GM19035 (cell line): ENCODE results near the gene CEP112.

Experiments used
- ATAC-seq: cut with Tn5 transposase; IDR thresholded peaks from one replicate; pipeline ENCODE4 v1.9.1; 2021; ENCODE audit not compliant: unreplicated experiment

The CEP112 gene

DNA sequence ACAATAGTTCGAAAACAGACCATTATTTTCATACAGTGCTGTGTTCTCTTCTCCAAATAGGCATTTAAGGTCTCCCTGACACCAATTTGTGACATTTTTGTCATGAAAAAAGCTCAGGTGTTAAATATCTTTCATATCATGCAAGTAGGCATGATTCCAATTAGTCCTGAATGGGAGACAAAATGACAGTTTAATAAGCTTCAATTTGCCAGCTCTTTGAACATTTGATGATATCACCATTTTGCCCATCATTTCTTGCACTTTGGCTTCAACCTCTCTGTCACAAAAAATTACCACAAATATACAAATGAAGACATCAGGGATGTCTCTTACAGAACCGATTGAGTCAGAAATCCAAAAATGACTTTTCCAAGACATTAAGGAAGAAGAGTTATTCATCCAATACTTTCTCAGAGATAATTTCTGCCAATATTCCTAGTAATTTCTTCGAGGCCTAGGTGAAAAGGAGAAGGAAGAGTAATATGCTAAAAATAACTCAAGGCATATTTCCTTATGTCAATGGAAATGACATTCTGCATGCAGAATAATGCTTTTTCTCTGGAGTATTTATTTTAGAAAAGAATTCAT, 298.1 kb downstream of the CEP112 start:
- no peak for ATAC-seq

DNA sequence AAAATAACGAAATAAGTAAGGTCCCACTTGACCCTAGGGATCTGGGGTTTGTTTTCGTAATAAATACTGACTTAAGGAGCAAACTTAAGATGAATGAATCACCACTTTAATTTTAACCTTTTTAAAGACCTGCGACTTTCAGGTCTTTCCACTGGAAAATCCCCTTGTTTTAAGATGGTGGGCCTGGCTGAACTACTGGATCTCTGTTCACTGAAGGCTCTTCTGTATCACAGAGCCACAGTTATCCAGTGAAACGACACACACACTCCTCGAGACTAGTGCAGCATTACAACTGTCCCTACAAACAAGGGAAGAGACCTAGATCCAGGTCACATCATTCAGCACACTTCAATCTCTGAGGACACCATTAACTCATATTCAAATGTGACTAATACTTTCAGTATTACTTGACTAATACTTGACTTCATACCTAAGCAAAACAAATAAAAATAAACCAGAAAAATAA, 299.0 kb downstream of the CEP112 start:
- peak; percentile 63 for ATAC-seq

DNA sequence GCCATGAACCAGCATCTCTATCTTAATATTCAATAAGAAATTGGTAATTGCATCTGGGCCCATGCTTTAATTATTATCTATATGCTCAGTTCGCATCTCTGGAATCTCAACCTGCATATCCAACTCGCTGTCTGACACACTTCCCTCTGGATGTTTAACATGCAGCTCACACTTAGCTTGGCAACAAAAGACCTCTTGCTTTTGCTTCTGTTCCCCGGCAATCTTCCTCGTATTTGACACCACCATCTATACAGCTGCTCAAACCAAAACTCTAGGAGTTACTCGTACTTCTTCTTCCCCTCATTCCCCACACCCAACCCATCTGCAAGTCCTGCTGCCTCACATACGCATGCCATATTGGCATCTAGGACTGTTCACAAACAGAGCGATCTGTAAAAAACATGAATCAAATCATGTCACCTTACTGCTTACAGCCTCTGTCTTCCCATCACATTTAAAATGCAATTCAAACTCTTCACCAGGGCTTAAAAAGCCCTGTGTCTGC, 300.6 kb downstream of the CEP112 start:
- no peak for ATAC-seq

DNA sequence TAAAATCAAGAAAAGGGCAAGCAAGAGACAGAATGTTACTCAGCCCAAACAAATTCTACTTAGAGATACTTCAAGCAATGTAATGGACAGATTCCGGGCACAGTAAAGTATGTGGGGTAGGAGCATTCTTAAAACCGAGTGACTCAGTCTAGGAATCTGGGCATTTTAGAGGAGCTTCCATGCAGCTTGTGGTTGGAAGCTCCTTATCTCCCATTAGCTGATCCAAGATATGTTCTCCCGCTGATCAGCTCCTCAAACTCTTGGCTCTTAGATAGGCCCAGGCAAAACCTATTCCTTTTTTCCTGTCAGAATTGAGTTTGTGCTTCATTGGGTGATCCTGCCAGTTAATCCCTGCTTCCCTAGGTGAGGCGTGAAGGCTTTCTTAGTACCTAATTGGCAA, 303.3 kb downstream of the CEP112 start:
- no peak for ATAC-seq

DNA sequence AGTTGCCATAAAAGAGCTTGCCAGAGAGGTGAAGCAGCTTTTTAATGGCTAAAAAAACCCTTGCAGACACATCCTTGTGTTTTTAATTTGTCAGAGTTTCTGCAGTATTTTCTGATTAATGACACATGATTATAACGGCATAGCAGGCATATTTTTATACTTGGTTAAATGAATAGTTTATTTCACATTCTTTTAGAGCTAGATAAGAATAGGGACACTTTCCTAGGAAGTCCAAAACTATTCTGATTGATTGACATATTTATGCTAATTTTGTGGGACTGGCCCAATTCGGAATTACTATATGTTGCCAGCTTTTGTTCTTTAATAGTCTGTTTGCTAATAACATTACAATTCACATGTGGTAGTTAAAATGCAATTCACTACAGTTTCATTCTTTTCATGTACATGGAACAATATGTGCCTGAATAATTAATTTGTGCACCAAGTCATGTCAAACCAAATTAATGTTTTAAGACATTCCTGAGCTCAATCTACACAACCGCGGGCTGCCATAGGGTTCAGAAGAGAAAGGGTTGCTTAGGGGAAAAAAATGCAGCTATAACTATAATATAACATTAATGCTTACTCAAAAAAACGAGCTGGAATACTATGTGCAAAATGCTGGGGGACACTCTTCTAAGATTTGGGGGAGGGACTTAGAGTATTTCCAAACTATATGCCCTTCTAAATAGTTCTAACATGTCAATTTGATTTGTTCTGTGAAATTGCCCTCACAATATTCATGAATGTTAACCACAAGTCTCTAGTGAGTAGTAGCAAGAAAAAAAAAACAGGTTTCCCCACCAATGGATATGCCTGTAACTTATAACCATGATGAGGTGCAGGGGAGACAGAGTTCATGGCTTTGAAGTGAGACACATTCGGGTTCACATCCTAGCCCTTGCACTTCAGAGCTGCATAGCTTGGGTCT, 305.4 kb downstream of the CEP112 start:
- ATAC-seq = no peak

DNA sequence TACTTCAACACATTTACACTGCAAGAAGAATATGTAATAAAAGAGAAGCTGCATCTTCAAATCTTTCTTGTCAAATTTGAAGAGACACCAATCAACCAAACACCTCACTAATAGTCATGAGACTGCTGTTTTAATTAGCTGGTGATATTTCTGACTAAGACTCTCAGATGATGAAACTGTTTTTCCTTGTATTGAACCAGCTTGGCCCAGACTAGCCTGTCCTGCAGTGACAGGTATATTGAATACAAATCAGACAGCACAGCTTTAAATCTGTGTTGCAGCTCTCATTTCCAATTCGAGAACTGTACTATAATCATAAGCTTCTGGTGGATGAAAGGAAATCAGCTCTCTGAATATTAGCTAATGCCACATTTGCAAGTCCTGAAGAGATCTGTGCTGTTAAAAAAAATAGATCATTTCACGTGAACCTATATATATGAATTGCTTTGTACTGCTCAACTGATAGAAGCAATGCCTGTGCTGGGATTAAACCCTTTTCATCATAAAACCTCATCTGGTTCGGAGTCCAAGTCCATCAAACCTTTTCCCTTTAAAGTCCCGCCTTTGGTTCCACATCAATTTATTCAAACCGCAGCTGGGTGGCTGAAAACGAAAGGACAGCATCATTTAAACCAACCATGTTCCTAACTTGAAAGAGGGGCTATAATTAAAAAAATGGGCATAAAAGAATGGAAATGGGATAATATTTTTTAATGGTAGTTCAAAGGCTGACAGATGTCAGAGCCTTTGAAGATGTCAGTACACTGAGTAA, 306.2 kb downstream of the CEP112 start:
- no peak for ATAC-seq

DNA sequence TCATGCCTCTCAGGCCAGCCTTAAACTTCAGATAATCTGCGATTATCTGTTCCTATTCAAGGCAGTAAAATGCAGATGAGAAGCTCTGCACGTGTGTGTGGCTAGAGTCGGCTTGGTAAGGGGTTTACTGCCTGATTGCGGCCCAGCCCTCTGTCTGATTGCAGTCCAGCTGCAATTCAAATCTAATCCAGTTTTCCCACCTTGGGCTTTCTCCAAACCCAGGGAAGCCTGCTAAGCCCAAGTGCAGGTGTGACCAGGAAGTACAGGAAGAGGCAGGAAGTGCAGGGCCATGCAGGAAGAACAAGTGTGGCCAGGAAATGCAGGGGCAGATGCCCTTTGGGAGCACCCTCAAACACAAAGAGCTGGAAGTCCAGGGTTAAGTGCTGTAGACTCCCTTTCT, 314.9 kb downstream of the CEP112 start:
- ATAC-seq = no peak

DNA sequence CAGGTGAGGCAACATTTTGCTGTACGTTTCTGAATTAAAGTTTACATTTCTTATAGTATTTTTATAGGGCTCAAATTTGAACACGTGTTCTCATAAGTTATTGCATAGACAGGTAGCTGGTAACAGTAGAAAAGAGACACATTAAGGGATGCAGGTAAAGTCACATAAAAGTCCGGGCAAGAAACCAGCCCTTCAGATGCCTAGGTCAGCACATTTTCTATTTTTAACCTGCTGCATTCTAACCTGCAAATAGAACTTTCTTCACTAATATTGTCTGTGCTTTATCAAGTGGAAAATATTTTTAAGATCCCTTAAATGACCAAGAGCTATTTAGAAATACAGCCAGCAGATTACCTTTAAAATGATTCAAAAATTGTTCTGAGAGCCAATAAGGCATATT, 323.1 kb downstream of the CEP112 start:
- ATAC-seq = no peak

DNA sequence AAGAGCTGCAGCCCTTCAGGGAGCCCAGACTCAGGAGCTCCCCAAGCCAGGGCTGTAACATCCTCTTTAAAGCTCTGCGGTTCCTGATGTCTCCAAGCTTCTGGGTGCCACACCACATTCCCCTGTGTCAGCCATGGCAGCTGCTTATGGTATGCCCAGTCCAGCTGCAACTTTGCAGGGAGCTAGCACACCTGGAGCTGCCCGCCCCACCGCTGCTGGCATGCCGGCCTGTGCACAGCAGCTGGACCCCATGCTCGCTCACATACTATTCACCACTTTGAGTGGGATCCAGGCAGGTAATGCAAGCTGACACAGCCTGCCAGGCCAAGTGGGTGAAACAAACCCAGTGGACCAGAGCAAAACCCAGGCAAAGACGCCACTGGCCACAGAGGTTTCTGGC, 324.9 kb downstream of the CEP112 start:
- no peak for ATAC-seq

DNA sequence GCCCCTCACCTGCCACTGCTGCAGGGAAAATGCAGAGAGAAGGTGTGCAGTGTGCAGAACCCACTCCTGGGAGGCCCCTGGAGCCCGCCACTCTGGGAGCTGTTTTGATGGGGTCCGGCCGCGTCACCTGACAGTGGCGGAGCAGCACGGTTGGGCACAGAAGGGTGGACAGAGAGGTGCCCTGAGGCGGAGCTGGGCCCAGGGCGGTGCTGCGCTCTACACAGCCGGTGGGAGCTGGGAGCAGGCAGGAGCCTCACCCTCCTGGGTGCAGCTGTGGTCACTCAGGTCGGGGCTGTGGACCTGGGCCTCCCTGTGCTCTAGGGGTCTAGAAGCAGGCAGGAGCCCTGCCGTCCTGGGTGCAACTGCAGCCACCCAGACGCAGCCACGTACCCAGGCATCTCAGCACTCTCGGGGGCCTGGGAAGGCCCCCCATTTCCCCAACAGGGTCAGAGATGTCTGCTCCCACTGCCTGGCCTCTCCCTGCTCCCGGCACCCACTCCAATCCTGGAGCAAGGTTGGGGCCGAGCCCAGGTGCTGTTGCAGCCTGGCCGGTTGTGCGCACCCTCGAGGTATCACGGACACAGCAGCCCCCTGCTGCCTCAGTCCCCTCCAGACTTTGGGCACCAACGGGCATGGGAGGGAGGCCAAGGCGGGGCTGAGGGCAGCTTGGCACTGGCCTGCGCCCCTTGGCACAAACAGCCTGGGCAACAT, 326.1 kb downstream of the CEP112 start:
- ATAC-seq = no peak

DNA sequence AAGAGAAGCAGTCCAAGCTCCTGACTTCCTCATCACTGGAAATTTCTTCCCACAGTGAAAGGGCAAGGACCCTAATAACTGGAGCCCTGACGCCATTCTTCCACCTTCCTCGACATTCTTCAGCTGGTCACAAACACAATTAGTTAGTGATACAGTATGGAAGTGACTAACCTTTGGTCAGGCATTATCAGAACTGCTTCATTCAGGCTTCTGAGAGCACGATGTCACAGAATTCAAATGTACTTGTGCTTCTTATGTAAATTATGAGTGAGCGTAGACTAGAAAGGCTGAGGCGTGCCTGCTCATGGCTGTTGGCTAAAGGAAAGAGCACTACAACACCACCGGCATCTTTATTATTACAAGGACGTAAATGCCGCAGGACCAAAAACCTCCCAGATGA, 327.5 kb downstream of the CEP112 start:
- no peak for ATAC-seq

DNA sequence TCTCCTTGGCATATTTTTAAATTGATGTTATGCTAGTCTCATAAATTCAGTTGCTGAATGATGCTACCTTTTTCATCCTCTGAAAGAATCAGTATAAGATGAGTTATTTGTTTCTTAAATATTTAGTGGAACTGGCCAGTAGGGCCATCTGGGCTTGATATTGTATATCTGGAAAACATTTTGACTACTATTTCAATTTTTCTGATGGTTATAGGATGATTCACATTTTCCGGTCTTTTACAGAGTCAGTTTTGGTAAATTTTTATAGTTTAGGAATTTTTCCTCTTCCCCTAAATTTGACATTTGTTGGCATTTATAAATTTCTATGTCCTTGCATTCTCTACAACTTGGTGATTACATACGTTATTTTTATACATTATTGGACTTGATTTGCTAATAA, 334.2 kb downstream of the CEP112 start:
- no peak for ATAC-seq

DNA sequence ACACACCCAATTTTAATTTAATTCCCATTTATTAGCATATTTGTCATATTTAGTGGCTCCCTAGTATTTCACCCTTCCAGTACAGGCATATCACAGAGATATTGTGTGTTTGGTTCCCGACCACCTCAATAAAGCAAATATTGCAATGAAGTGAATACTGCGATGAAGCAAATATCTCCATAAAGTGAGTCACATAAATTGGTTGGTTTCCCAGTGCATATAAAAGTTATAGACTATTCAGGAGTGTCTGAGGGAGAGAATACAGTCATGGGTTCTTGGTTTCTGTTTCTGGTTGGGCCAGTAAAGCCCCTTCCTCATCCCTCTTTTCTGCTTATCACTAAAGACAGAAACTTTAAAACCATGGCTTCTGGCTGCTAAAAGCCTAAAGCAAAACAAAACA, 335.1 kb downstream of the CEP112 start:
- ATAC-seq = no peak

DNA sequence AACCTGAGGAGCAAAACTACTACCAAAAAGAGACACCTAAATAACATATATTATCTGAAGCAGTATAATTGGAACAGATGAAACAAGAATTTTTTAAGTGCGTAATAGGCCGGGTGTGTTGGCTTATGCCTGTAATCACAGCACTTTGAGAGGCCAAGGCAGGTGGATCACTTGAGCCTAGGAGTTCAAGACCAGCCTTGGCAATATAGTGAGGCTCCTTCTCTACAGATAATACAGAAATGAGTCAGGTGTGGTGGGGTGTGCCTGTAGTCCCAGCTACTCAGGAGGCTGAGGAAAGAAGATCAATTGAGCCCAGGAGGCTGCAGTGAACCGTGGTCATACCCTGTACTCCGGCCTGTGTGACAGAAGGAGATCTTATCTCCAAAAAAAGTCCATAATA, 336.3 kb downstream of the CEP112 start:
- ATAC-seq = no peak

DNA sequence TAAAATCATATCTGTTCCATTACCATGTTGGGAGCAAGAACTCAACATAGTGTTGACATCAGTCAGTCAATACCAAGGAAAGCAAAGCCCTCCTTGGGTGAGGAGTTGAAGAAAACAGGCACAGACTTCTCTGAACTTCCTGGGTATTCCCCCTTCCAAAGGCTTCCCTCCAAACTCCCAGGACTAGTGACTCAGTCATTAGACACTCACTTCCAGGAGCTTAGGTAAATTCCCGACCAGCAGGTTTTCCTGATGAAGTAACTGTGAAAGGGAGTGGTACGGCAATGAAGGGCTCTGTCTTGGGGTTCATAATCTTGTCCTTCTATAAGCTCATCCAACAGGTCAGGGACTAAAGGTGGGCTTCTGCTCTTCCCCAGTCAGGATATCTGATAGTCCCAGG, 336.7 kb downstream of the CEP112 start:
- ATAC-seq = no peak

DNA sequence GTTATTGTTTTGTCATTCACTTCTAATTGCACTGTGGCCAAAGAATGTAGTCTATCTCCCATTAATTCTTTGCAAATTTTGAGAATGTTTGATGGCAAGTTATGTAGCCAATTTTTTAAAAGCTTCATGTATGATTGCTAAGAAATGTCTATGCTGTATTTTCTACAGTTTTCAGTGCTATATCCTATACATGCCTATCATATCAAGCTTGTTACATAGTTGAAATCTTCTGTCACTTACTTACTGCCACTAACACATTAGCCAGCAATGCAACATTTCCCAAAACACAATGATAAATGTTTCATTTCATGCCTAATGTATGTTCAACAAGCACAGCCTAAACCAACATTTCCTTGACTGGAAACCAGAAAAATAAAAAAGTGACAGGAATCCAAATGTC, 338.1 kb downstream of the CEP112 start:
- ATAC-seq = no peak

DNA sequence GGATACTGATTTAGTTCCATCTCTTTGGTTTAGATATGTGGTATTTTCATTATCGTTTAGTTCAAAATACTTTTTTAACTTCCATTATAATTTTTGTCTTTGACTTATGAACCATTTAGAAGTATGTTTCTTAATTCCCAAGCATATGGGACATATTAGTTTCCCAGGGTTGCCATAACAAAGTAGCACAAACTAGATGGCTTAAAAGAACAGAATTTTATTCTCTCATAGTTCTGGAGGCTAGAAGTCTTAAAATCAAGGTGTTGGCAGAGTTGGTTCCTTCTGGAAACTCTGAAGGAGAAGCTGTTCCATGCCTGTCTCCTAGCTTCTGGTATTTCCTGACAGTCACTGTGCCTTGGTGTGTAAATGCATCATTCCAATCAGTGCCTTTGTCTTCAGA, 339.0 kb downstream of the CEP112 start:
- no peak for ATAC-seq

DNA sequence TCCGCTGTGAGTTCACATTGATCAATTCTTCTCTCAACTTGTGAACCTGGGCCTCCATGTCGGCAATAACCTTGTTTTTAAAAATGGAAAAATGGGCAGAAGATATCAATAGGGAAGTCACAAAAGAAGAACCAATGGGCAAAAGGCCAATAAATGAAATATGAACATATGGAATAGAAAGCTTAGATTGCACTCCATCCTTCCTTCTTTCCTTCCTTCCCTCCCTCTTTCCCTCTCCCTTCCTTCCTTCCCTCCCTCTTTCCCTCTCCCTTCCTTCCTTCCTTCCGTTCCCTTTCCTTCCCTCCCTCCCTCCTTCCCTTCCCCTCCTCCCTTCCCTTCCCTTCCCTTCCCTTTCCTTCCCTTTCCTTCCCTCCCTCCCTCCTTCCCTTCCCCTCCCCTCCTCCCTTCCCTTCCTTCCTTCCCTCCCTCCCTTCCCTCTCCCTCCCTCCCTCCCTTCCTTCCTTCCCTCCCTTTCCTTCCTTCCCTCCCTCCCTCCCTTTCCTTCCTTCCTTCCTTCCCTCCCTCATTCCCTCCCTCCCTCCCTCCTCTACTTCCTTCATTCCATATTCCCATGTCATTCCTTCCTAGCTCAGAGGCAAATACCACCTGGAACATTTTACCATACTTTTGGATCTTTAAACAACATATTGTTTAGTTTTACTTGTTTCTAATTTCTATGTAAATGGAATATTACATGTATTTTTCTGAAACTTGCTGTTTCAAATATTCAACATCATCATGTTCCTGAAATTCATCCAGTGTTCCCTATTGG, 339.8 kb downstream of the CEP112 start:
- no peak for ATAC-seq

DNA sequence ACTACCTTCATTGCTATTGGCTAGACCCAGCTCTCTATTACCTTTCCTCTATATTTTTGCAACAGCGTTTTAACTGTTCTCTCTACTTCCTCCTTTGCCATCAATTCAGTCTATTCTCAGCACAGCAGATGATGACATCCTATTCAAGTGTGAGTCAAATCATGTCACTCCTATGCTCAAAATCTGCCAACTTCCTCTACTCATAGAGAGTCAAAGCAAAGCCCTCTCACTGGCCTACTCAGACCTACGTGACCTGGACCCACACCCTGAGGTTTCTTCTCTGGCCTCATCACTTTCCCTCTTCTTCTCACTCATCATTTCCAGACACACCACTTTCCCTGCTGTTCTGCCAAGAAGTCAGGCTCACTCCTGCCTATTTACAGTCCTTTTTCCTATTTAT, 341.4 kb downstream of the CEP112 start:
- no peak for ATAC-seq

DNA sequence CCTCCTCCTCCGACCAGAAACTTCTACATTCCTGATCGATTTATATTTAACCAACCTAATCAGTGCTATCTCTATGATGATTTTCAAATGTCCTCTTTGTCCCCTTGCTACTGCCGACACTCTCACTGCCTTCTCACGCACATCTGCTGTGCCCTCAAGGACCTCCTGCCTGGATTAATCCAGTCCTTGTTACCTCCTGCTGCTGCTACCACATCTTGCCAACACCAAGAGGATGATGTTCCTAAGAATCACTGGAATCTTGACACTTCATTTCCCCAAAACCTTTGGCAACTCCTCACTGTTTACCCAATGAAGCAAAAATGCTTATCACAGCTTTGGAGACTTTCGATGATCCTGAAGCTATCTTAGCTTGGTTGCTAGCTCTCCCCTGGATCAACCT, 343.2 kb downstream of the CEP112 start:
- no peak for ATAC-seq
